Smooth muscle cell (in vitro differentiated cells): ENCODE data around the gene RCHY1. TPM values are rescaled to one million over a fixed set of nuclear protein-coding genes. Genes with fewer than 3 reads are reported as not detected.
A peak's percentile ranks its signal among the peaks of the same experiment; 100 is the strongest.

ENCODE experiments used
- DNase-seq: peaks from one replicate; lab custom pipeline; 2025; ENCODE audit not compliant: unreplicated experiment; lab: John Stamatoyannopoulos, UW
- H2AFZ ChIP-seq: fragments of 200-600 bp; sonication (generic); 2 replicates; pipeline ENCODE4 v1.6.0; 2016; ENCODE audit warnings: antibody characterized with exemption, low read depth, mild to moderate bottlenecking
- H3F3A ChIP-seq: fragments of 200-600 bp; sonication (generic); 2 replicates; pipeline ENCODE4 v1.6.0; 2017; ENCODE audit warnings: antibody characterized with exemption, low read depth
- H3K27ac ChIP-seq: fragments of 200-600 bp; sonication (generic); 2 replicates; pipeline ENCODE4 v1.5.1; 2016; ENCODE audit warnings: low read depth, mild to moderate bottlenecking
- H3K27me3 ChIP-seq: fragments of 200-600 bp; sonication (generic); 2 replicates; pipeline ENCODE4 v1.6.1; 2016; ENCODE audit warnings: low read depth, mild to moderate bottlenecking
- H3K36me3 ChIP-seq: fragments of 200-600 bp; sonication (generic); 2 replicates; pipeline ENCODE4 v1.5.1; 2016; ENCODE audit warnings: low read depth
- H3K4me1 ChIP-seq: fragments of 200-600 bp; sonication (generic); 2 replicates; pipeline ENCODE4 v1.5.1; 2016; ENCODE audit warnings: low read depth
- H3K4me2 ChIP-seq: fragments of 200-600 bp; sonication (generic); 2 replicates; pipeline ENCODE4 v1.6.0; 2016; ENCODE audit warnings: mild to moderate bottlenecking
- H3K4me3 ChIP-seq: fragments of 200-600 bp; sonication (generic); 2 replicates; pipeline ENCODE4 v1.5.1; 2016; ENCODE audit warnings: mild to moderate bottlenecking
- H3K79me2 ChIP-seq: fragments of 200-600 bp; sonication (generic); 2 replicates; pipeline ENCODE4 v1.6.0; 2016; ENCODE audit warnings: low read depth, mild to moderate bottlenecking
- H3K9ac ChIP-seq: fragments of 200-600 bp; sonication (generic); 2 replicates; pipeline ENCODE4 v1.6.0; 2016; ENCODE audit warnings: low read depth
- H3K9me3 ChIP-seq: fragments of 200-600 bp; sonication (generic); replicated peaks from 2 replicates; pipeline ENCODE4 v1.5.1; 2016; ENCODE audit warnings: low read depth
- H4K20me1 ChIP-seq: fragments of 200-600 bp; sonication (generic); 2 replicates; pipeline ENCODE4 v1.6.0; 2016; ENCODE audit warnings: low read depth
- CTCF ChIP-seq: fragments of 200-600 bp; sonication (generic); IDR thresholded peaks from 2 replicates; pipeline ENCODE4 v1.5.1; 2017; ENCODE audit warnings: borderline replicate concordance, mild to moderate bottlenecking, antibody characterized with exemption; ENCODE audit not compliant: insufficient read depth, poor library complexity, severe bottlenecking
- WGBS: methylation state at CpG from one replicate; pipeline ENCODE4 v1.1.7; 2016; ENCODE audit warnings: low lambda C conversion rate; 5-methylcytosine and 5-hydroxymethylcytosine counted together
- polyA plus RNA-seq: library from polyadenylated mRNA; unstranded; fragments of >200 nt; fragmentation: Nextera tagmentation; extraction: Ambion mirVana; gene quantifications from 2 replicates; pipeline ENCODE4 v1.2.1, GENCODE V29; 2016
- total RNA-seq: library from RNA; depleted of rRNA; stranded (reverse); fragments of >200 nt; gene quantifications from 2 replicates; pipeline ENCODE4 v1.2.3, GENCODE V29; 2014

Gene RCHY1
- total and polyA plus RNA-seq, 2 experiments from 2014 or later: 19.3 to 45.9 TPM

DNA sequence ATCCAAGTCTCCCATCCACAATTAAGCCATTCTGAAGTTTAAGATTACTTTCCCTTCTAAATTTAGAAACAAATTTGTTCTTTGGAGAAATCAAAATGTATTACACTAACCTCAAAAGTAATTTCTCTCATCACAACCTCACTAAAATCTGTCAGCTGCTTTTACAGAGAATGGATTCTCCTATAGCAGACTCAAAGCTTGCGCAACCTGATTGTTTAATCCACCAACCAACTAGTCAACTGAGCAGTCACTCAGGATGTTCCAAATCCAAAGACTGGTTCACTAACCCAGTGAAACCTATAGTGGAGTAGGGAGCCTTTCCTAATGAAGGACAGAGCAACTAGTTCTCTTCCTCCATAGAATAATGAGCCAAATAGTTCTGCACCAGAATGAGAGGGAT is 44.3 kb downstream of the RCHY1 start:
- Histone ChIP-seq H3K27ac (no peak overlapping the region), H2AFZ (no peak overlapping the region), H4K20me1 (no peaks in the 10 kb centered on the region), H3K4me2 (no peak overlapping the region), H3K9me3 (no peaks in the 10 kb centered on the region), H3F3A (no peaks in the 10 kb centered on the region), H3K4me1 (no peaks in the 10 kb centered on the region), H3K4me3 (no peak overlapping the region), H3K9ac (no peak overlapping the region), H3K79me2 (no peaks in the 10 kb centered on the region), H3K36me3 (no peaks in the 10 kb centered on the region), H3K27me3 (no peaks in the 10 kb centered on the region)
- 100% methylated on average over 1 of the region's 1 CpG for WGBS
- TF ChIP-seq CTCF: no peak
- no peak for DNase-seq

- H3K4me1 ChIP-seq: no peaks in the 10 kb centered on the region
- H3K9me3 ChIP-seq: no peaks in the 10 kb centered on the region
- H3K27ac ChIP-seq: no peak overlapping the region
- 95% methylated on average over 3 of the region's 3 CpGs for WGBS
- no peaks in the 10 kb centered on the region for H3F3A ChIP-seq
- no peak overlapping the region for H3K4me2 ChIP-seq
- no peak overlapping the region for H3K9ac ChIP-seq
- TF ChIP-seq CTCF: no peak
- H3K27me3 ChIP-seq: no peaks in the 10 kb centered on the region
- no peaks in the 10 kb centered on the region for H3K79me2 ChIP-seq
- no peak for DNase-seq
- no peak overlapping the region for H3K4me3 ChIP-seq
- H4K20me1 ChIP-seq: no peaks in the 10 kb centered on the region
- no peak overlapping the region for H2AFZ ChIP-seq
- no peaks in the 10 kb centered on the region for H3K36me3 ChIP-seq
Observed at GRCh38 chr4:75457365-75457764, 56.8 kb downstream of the RCHY1 start.

GRCh38 chr4:75434105-75434504 is 80.1 kb downstream of the RCHY1 start:
- no peaks in the 10 kb centered on the region for H4K20me1 ChIP-seq
- H3K4me1 ChIP-seq: no peaks in the 10 kb centered on the region
- no peaks in the 10 kb centered on the region for H3K79me2 ChIP-seq
- 93% methylated on average over 2 of the region's 2 CpGs for WGBS
- no peak overlapping the region for H3K4me3 ChIP-seq
- no peaks in the 10 kb centered on the region for H3K36me3 ChIP-seq
- no peak for DNase-seq
- no peaks in the 10 kb centered on the region for H3F3A ChIP-seq
- TF ChIP-seq CTCF: no peak
- H3K9ac ChIP-seq: no peak overlapping the region
- H3K27me3 ChIP-seq: no peaks in the 10 kb centered on the region
- H3K4me2 ChIP-seq: no peak overlapping the region
- no peak overlapping the region for H2AFZ ChIP-seq
- no peaks in the 10 kb centered on the region for H3K9me3 ChIP-seq
- H3K27ac ChIP-seq: no peak overlapping the region

- no peaks in the 10 kb centered on the region for H3K4me1 ChIP-seq
- H3F3A ChIP-seq: no peaks in the 10 kb centered on the region
- DNase-seq: no peak
- no peak overlapping the region for H3K27ac ChIP-seq
- TF ChIP-seq CTCF: peak; percentile 28
- no peaks in the 10 kb centered on the region for H3K36me3 ChIP-seq
- H4K20me1 ChIP-seq: no peaks in the 10 kb centered on the region
- H3K79me2 ChIP-seq: no peaks in the 10 kb centered on the region
- H2AFZ ChIP-seq: no peak overlapping the region
- H3K9ac ChIP-seq: no peak overlapping the region
- H3K9me3 ChIP-seq: no peaks in the 10 kb centered on the region
- H3K27me3 ChIP-seq: no peaks in the 10 kb centered on the region
- no peak overlapping the region for H3K4me3 ChIP-seq
- no peak overlapping the region for H3K4me2 ChIP-seq
Observed at GRCh38 chr4:75432683-75433082, 81.5 kb downstream of the RCHY1 start.
